Measurements from ENCODE around the gene PRKG1.

Gene PRKG1

GRCh38 chr10:52319926-52320325, 1245.6 kb downstream of the PRKG1 start:
- H3K9me3 ChIP-seq (ENCODE audit: insufficient read depth, low read length): no peaks in the 10 kb centered on the region
- no peak overlapping the region for H3K4me3 ChIP-seq (ENCODE audit: low read length)
- no peak overlapping the region for H2AFZ ChIP-seq (ENCODE audit: low read depth, low read length)
- H3K36me3 ChIP-seq (replicated peaks; ENCODE audit: low read depth, low read length): no peaks in the 10 kb centered on the region
- H3K9ac ChIP-seq (ENCODE audit: low read length): no peak overlapping the region
- H3K4me1 ChIP-seq (ENCODE audit: low read length): no peaks in the 10 kb centered on the region
- H3K27ac ChIP-seq (ENCODE audit: low read length): no peak overlapping the region
- no peaks in the 10 kb centered on the region for H4K20me1 ChIP-seq (ENCODE audit: insufficient read depth, low read length)
- TF ChIP-seq EZH2phosphoT487 (IDR thresholded peaks at IDR 0.05; ENCODE audit: low read depth) (no peak), CTCF (IDR thresholded peaks at IDR 0.05; ENCODE audit: low read depth, low read length) (no peak)
- no peaks in the 10 kb centered on the region for H3K27me3 ChIP-seq (ENCODE audit: low read depth, low read length)
- no peak overlapping the region for H3K4me2 ChIP-seq (ENCODE audit: low read length)
- H3K79me2 ChIP-seq (ENCODE audit: low read length): no peaks in the 10 kb centered on the region

GRCh38 chr10:52322323-52322722, 1248.0 kb downstream of the PRKG1 start:
- Histone ChIP-seq H3K36me3 (replicated peaks; ENCODE audit: low read depth, low read length) (no peaks in the 10 kb centered on the region), H3K27ac (ENCODE audit: low read length) (no peak overlapping the region), H4K20me1 (ENCODE audit: insufficient read depth, low read length) (no peaks in the 10 kb centered on the region), H3K9me3 (ENCODE audit: insufficient read depth, low read length) (no peaks in the 10 kb centered on the region), H3K4me2 (ENCODE audit: low read length) (no peak overlapping the region), H3K4me1 (ENCODE audit: low read length) (no peaks in the 10 kb centered on the region), H2AFZ (ENCODE audit: low read depth, low read length) (no peak overlapping the region), H3K4me3 (ENCODE audit: low read length) (no peak overlapping the region), H3K79me2 (ENCODE audit: low read length) (no peaks in the 10 kb centered on the region), H3K27me3 (ENCODE audit: low read depth, low read length) (no peaks in the 10 kb centered on the region), H3K9ac (ENCODE audit: low read length) (no peak overlapping the region)
- TF ChIP-seq CTCF (IDR thresholded peaks at IDR 0.05; ENCODE audit: low read depth, low read length): no peak

GRCh38 chr10:52322936-52323335, 1248.6 kb downstream of the PRKG1 start:
- Histone ChIP-seq H3K4me1 (ENCODE audit: low read length) (no peaks in the 10 kb centered on the region), H3K9ac (ENCODE audit: low read length) (no peak overlapping the region), H2AFZ (ENCODE audit: low read depth, low read length) (no peak overlapping the region), H3K36me3 (replicated peaks; ENCODE audit: low read depth, low read length) (no peaks in the 10 kb centered on the region), H3K9me3 (ENCODE audit: insufficient read depth, low read length) (no peaks in the 10 kb centered on the region), H3K79me2 (ENCODE audit: low read length) (no peaks in the 10 kb centered on the region), H4K20me1 (ENCODE audit: insufficient read depth, low read length) (no peaks in the 10 kb centered on the region), H3K27ac (ENCODE audit: low read length) (no peak overlapping the region), H3K4me3 (ENCODE audit: low read length) (no peak overlapping the region), H3K27me3 (ENCODE audit: low read depth, low read length) (no peaks in the 10 kb centered on the region), H3K4me2 (ENCODE audit: low read length) (no peak overlapping the region)
- TF ChIP-seq CTCF (IDR thresholded peaks at IDR 0.05; ENCODE audit: low read depth, low read length): no peak
- no peak for TF ChIP-seq EZH2phosphoT487 (IDR thresholded peaks at IDR 0.05; ENCODE audit: low read depth)

- no peak overlapping the region for H3K4me2 ChIP-seq (ENCODE audit: low read length)
- H3K27ac ChIP-seq (ENCODE audit: low read length): no peak overlapping the region
- no peak overlapping the region for H3K9ac ChIP-seq (ENCODE audit: low read length)
- H3K79me2 ChIP-seq (ENCODE audit: low read length): no peaks in the 10 kb centered on the region
- TF ChIP-seq EZH2phosphoT487 (IDR thresholded peaks at IDR 0.05; ENCODE audit: low read depth) (no peak), CTCF (IDR thresholded peaks at IDR 0.05; ENCODE audit: low read depth, low read length) (no peak)
- no peaks in the 10 kb centered on the region for H3K27me3 ChIP-seq (ENCODE audit: low read depth, low read length)
- H3K4me1 ChIP-seq (ENCODE audit: low read length): no peaks in the 10 kb centered on the region
- H3K4me3 ChIP-seq (ENCODE audit: low read length): no peak overlapping the region
- H3K36me3 ChIP-seq (replicated peaks; ENCODE audit: low read depth, low read length): no peaks in the 10 kb centered on the region
- H4K20me1 ChIP-seq (ENCODE audit: insufficient read depth, low read length): no peaks in the 10 kb centered on the region
- H3K9me3 ChIP-seq (ENCODE audit: insufficient read depth, low read length): no peaks in the 10 kb centered on the region
- H2AFZ ChIP-seq (ENCODE audit: low read depth, low read length): no peak overlapping the region
These were observed 1252.1 kb downstream of the PRKG1 start for GRCh38 chr10:52326382-52326781.

Measured in OCI-LY3 (cell line).